Lung (tissue), 12 donors: ENCODE results near the gene COX5A. TPM values are rescaled to one million over a fixed set of nuclear protein-coding genes. Genes with fewer than 3 reads are reported as not detected.
"Not testable (repeated sequence)": the region's sequence is repeated elsewhere in the genome, so short reads cannot be mapped to it uniquely, and the experiment has no call there.

Experiments used
- ATAC-seq: fragments of 200-7000 bp; cut with Tn5 transposase; one replicate; pipeline ENCODE4 v1.9.1; 2020; ENCODE audit warnings: moderate number of reproducible peaks; ENCODE audit not compliant: insufficient read depth, low FRiP score
- DNase-seq, 3 donors: peaks; one replicate each; pipeline ENCODE4 v3.0.0-alpha.2; 2013 to 2017
- H3K27ac ChIP-seq, 2 donors: one replicate each; pipeline ENCODE4 v1.5.1; 2013; ENCODE audit warnings: mild to moderate bottlenecking in 2 of 2, moderate library complexity in 2 of 2, control low read depth in 1 of 2, inconsistent platforms in 1 of 2, low read depth in 1 of 2, low read length in 1 of 2
- H3K27me3 ChIP-seq, 3 donors: one replicate each; pipeline ENCODE4 v1.5.1; 2013; ENCODE audit warnings: low read length in 2 of 3; ENCODE audit not compliant: control insufficient read depth in 3 of 3, insufficient read depth in 3 of 3
- H3K36me3 ChIP-seq, 4 donors: one replicate each; pipeline ENCODE4 v1.5.1; 2013; ENCODE audit warnings: low read length in 4 of 4, mild to moderate bottlenecking in 1 of 4, moderate library complexity in 1 of 4; ENCODE audit not compliant: control insufficient read depth in 4 of 4, insufficient read depth in 4 of 4
- H3K4me1 ChIP-seq, 5 donors: one replicate each; pipeline ENCODE4 v1.5.1; 2013; ENCODE audit warnings: low read length in 5 of 5, mild to moderate bottlenecking in 2 of 5, moderate library complexity in 1 of 5; ENCODE audit not compliant: control insufficient read depth in 5 of 5, insufficient read depth in 5 of 5
- H3K4me3 ChIP-seq: one replicate; pipeline ENCODE4 v1.5.1; 2013; ENCODE audit warnings: mild to moderate bottlenecking, control low read depth, moderate library complexity
- H3K9ac ChIP-seq, 2 donors: one replicate each; pipeline ENCODE4 v1.5.1; 2013; ENCODE audit warnings: low read length in 2 of 2, control low read depth in 1 of 2; ENCODE audit not compliant: insufficient read depth in 1 of 2
- H3K9me3 ChIP-seq, 4 donors: one replicate each; pipeline ENCODE4 v1.5.1; 2013; ENCODE audit warnings: low read length in 3 of 4, mild to moderate bottlenecking in 1 of 4, moderate library complexity in 1 of 4; ENCODE audit not compliant: control insufficient read depth in 4 of 4, insufficient read depth in 3 of 4
- CTCF ChIP-seq: IDR thresholded peaks from 2 replicates; pipeline ENCODE4 v1.5.1; 2012; ENCODE audit warnings: mild to moderate bottlenecking; ENCODE audit errors: control extremely low read depth, extremely low read depth
- WGBS, 2 donors: extraction: QIAGEN DNeasy Blood & Tissue Kit; methylation state at CpG; one replicate each; pipeline ENCODE4 v1.1.7; 2013; 5-methylcytosine and 5-hydroxymethylcytosine counted together
- polyA plus RNA-seq, 2 donors: library from polyadenylated mRNA; stranded (reverse); fragments of 200-250 nt; gene quantifications; one replicate each; pipeline ENCODE4 v1.2.1, GENCODE V29; 2013
- total RNA-seq, 2 donors: library from RNA; depleted of rRNA in 1 of 2; stranded (reverse); fragments of >200 nt in 1 of 2; gene quantifications; one replicate each; pipeline ENCODE4 v1.2.1, GENCODE V29; 2014 to 2021
- donor health status: control.
- donor health status: control.
- donor health status: Bipolar disorder and iron deficiency.
- donor health status: healthy.
- donor health status: DM: yes; HTN: yes; CAD: no.

The COX5A gene
- total and polyA plus RNA-seq, 4 donors: 70.7 to 301 (median 198) TPM

- Histone ChIP-seq H3K36me3 (peaks cover 13 to 39% (median 33%) of the 10 kb centered on the region in 4 donors), H3K9ac (no peak overlapping the region), H3K27ac (no peak overlapping the region), H3K9me3 (no peaks in the 10 kb centered on the region), H3K27me3 (no peaks in the 10 kb centered on the region), H3K4me3 (no peak overlapping the region), H3K4me1 (peaks cover 0 to 5% (median 3%) of the 10 kb centered on the region in 5 donors)
- 71% methylated on average over 6 of the region's 6 CpGs for WGBS, 2 donors
- DNase-seq: no peak
- no peak for TF ChIP-seq CTCF
- no peak for ATAC-seq
Observed at GRCh38 chr15:74897300-74897701, 40.6 kb downstream of the COX5A start.

- no peak for TF ChIP-seq CTCF
- Histone ChIP-seq H3K36me3 (peaks cover 8 to 36% (median 30%) of the 10 kb centered on the region in 4 donors), H3K4me1 (peaks cover 0 to 3% (median under 1%) of the 10 kb centered on the region in 5 donors), H3K27ac (no peak overlapping the region), H3K27me3 (no peaks in the 10 kb centered on the region), H3K9ac (no peak overlapping the region), H3K4me3 (no peak overlapping the region), H3K9me3 (no peaks in the 10 kb centered on the region)
- ATAC-seq (no peak), DNase-seq (no peak)
- WGBS, 2 donors: 91 to 96% methylated on average over 3 of the region's 3 CpGs
Observed at GRCh38 chr15:74896316-74896715, 41.6 kb downstream of the COX5A start.

GRCh38 chr15:74895830-74896229 lies 42.0 kb downstream of the COX5A start:
- H3K36me3 ChIP-seq: peaks cover 8 to 32% (median 27%) of the 10 kb centered on the region in 4 donors
- H3K4me1 ChIP-seq: peaks cover 0 to 2% (median 0%) of the 10 kb centered on the region in 5 donors
- no peaks in the 10 kb centered on the region for H3K27me3 ChIP-seq
- H3K4me3 ChIP-seq: no peak overlapping the region
- H3K27ac ChIP-seq: no peak overlapping the region
- no peak for DNase-seq
- WGBS, 2 donors: 94 to 95% methylated on average over 6 of the region's 6 CpGs
- ATAC-seq: no peak
- no peak overlapping the region for H3K9ac ChIP-seq
- no peaks in the 10 kb centered on the region for H3K9me3 ChIP-seq
- TF ChIP-seq CTCF: no peak

- H3K4me1 ChIP-seq: peaks cover 0 to 11% (median under 1%) of the 10 kb centered on the region in 5 donors
- not testable (repeated sequence) for ATAC-seq, H3K9me3 ChIP-seq, H3K9ac ChIP-seq, H3K27ac ChIP-seq, DNase-seq, H3K27me3 ChIP-seq, H3K4me3 ChIP-seq
- H3K36me3 ChIP-seq: peaks cover 0 to 21% (median 16%) of the 10 kb centered on the region in 4 donors
- WGBS, 2 donors: 98 to 99% methylated on average over 7 of the region's 7 CpGs
Observed at GRCh38 chr15:74894383-74894782, 43.5 kb downstream of the COX5A start.
